Measurements from ENCODE around the gene DIP2C.

GRCh38 chr10:695396-695795 is 5.9 kb upstream of the DIP2C start:
- TF ChIP-seq CTCF (IDR thresholded peaks at IDR 0.05): no peak
- TF ChIP-seq EZH2 (IDR thresholded peaks at IDR 0.05): no peak

Data from neural progenitor cell (in vitro differentiated cells).